COLO829 (cell line): ENCODE measurements around the gene SCD.
A peak's percentile ranks its signal among the peaks of the same experiment; 100 is the strongest.
"Not testable (repeated sequence)": the region's sequence is repeated elsewhere in the genome, so short reads cannot be mapped to it uniquely, and the experiment has no call there.

Experiments used
- DNase-seq: peaks from one replicate; pipeline ENCODE4 v3.0.0; 2012; ENCODE audit warnings: low spot score

SCD gene

GRCh38 chr10:100362570-100363496 is 15.8 kb downstream of the SCD start:
- DNase-seq: no peak

DNA sequence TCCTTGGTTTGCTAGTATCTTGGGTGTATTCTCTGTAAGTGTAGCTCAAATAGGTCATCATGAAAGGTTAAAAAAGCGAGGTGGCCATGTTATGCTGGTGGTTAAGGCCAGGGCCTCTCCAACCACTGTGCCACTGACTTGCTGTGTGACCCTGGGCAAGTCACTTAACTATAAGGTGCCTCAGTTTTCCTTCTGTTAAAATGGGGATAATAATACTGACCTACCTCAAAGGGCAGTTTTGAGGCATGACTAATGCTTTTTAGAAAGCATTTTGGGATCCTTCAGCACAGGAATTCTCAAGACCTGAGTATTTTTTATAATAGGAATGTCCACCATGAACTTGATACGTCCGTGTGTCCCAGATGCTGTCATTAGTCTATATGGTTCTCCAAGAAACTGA is 17.1 kb downstream of the SCD start:
- DNase-seq: no peak

GRCh38 chr10:100364735-100365391 is 17.8 kb downstream of the SCD start:
- peak; percentile 37 for DNase-seq

- no peak for DNase-seq
These were observed 21.7 kb downstream of the SCD start for GRCh38 chr10:100368721-100369120.

GRCh38 chr10:100370714-100371481 is 23.9 kb downstream of the SCD start:
- peak; percentile 68 for DNase-seq

DNA sequence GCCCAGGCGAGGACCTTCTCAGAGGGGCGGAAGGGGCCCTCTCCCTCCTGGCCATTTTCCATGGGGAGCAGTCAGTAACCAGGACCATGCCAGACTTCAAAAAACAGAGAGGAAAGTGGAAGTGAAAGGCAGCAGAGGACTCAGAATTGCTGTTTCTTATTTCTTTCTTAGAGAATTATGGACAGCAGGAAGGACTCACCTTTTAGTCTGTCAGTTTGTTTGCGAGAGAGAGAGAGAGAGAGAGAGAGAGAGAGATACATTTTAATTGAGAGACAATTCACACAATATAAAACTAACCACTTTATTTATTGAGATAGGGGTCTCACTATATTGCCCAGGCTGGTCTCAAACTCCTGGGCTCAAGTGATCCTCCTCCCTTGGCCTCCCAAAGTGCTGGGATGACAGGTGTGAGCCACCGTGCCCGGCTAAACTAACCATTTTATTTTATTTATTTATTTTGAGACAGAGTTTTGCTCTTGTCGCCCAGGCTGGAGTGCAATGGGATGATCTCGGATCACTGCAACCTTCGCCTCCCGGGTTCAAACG is 24.5 kb downstream of the SCD start:
- no peak for DNase-seq

- DNase-seq: no peak
These were observed 25.6 kb downstream of the SCD start for GRCh38 chr10:100372415-100373297.

GRCh38 chr10:100373298-100374199 is 26.5 kb downstream of the SCD start:
- DNase-seq: peak; percentile 86

DNA sequence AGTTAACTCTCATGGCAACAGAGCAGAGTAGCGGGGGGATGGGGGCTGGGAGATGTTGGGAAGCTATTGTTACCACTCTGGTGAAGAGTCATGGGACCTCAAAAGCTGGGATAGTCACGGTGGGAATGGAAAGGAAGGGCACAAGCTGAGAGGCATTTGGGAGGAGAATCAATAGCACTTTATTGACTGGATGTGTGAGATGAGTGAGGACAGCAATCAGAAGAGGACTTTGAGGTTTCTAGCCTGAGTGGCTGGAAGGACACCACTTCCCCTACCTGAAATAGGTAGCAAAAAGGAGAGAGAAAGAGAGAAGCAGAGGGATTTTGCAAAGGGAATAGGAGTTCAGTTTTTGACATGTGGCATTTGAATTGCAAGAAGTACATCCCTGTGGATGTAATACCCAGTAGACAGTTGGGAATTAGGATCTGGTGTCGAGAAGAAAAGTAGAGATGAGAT is 27.2 kb downstream of the SCD start:
- DNase-seq: no peak

- not testable (repeated sequence) for DNase-seq
These were observed 27.8 kb downstream of the SCD start for GRCh38 chr10:100374677-100375353.

- not testable (repeated sequence) for DNase-seq
These were observed 29.6 kb downstream of the SCD start for GRCh38 chr10:100376656-100377055.

DNA sequence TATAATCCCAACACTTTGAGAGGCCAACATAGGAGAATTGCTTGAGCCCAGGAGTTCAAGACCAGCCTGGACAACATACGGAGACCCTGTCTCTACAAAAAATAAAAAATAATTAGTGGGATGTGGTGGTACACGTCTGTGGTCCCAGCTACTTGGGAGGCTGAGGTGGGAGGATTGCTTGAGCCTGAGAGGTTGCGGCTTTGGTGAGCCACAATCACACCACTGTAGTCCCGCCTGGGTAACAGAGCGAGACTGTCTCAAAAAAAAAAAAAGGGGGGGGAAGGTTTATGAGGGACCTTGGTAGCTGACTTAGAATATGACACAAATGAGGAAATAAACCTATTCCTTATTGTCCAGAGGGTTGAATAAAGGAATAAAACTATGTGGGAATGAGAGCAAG is 30.8 kb downstream of the SCD start:
- DNase-seq: no peak

GRCh38 chr10:100380400-100380799 is 33.4 kb downstream of the SCD start:
- no peak for DNase-seq

DNA sequence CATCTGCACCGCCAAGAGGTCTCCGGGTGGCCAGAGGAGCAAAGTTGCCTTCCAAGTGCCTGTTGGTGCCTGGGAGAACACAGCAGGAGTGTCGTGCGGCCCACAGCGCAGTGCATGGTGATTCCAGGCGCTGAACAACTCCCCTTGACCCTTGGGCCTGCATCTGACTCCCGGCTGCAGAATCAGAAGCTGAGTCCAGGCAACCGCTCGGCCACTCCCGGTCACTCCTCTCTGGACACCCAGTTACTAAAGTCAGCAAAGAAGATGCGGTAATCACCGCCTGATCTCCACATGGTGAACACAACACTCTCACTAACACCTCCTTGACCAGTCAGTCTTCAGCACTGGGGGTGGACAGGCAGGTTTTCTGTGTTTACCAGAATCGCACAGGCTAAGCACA is 35.5 kb downstream of the SCD start:
- no peak for DNase-seq

- DNase-seq: no peak
These were observed 36.2 kb downstream of the SCD start for GRCh38 chr10:100383251-100383650.

DNA sequence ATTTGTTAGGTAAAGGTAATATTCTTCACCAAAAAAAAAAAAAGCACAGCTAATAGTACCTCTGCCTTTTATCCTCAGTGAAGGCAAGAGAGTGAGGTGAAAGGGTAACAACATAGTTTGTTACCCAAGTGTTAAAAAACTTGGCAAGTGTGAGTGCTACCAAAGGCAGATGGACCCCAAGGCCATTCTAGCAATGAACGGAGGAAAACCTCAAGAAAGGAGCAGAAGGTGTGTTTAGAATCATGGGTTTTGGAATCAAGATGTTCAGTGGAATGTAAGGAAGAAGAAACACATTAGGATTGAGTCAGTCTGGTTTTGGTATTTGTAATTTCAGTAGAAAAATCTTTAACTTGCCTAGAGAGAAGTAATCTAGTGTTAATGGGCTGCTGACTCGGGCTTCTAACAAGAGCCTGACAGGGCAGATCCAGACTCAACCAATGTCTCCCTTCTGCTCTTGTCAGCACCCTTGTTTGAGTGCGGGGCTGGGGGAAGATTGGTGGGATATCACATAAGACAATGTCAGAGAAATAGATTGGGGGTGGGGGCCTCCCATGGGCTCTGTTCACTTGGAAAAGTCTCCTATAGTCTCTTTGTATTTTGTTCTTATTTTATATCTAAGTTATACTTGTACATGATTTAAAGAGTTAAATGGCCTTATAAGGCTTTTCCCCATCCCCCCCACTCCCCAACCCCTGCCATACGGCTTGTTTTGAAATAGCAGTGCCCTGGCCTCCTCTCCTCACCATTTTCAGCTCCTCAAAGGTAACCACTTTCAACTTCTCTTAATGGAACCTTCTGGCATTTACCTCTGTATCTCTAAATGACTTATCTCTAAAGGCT is 44.4 kb downstream of the SCD start:
- DNase-seq: no peak

DNA sequence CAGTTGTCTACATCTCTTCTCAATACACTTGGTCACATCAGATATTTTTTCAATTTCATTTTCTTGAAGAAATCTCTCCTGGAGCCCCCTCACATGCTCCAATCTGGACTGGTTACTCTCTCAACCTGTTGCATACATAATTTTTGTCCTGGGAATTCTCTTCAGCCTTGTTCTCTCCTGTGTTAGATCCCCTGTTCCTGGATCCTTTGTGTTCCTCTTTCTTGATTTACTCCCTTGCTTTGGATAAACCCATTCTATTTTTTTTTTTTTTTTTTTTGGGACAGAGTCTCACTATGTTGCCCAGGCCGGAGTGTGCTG is 45.6 kb downstream of the SCD start:
- DNase-seq: no peak

DNA sequence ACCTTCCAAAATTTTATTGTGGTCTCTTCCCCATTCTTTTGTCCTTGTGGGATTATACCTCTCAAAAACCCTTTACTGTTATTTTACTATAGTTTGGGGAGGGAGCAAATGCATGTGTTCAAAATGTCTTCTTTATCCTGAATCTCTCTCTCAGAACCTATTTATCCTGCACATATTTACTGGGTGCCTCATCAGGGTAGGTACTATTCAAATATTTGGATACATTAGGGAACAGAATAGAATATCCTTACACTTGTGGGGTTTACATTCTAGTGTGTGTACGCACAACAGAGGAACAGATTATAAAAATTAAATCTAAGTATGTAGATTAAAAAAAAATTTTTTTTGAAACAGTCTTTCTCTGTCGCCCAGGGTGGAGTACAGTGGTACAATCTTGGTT is 48.6 kb downstream of the SCD start:
- no peak for DNase-seq

GRCh38 chr10:100396605-100397004 is 49.6 kb downstream of the SCD start:
- DNase-seq: no peak
